GM21390 (cell line): ENCODE data around the gene COA5.

Source experiments
- ATAC-seq: cut with Tn5 transposase; IDR thresholded peaks from one replicate; pipeline ENCODE4 v1.9.1; 2021; ENCODE audit not compliant: unreplicated experiment

COA5 gene

GRCh38 chr2:98608116-98608961 lies at the start of gene COA5, which contains the start of gene UNC50:
COA5 (minus strand) TSS chr2:98608512; CDS start chr2:98608405, 107 bp downstream.
UNC50 (plus strand) TSS chr2:98608589; CDS start chr2:98609760, 1,171 bp downstream.
- peak; percentile 88 for ATAC-seq

- ATAC-seq, result no peak
Observed at GRCh38 chr2:98656800-98657199, 48.5 kb upstream of the COA5 start.

GRCh38 chr2:98654699-98655495 lies 46.6 kb upstream of the COA5 start:
- ATAC-seq, result no peak

GRCh38 chr2:98650998-98651397 lies 42.7 kb upstream of the COA5 start:
- no peak for ATAC-seq

GRCh38 chr2:98649992-98650375 lies 41.7 kb upstream of the COA5 start:
- no peak for ATAC-seq

- ATAC-seq, result peak; percentile 73
Observed at GRCh38 chr2:98649135-98649991, 41.1 kb upstream of the COA5 start.

GRCh38 chr2:98648451-98648850 lies 40.1 kb upstream of the COA5 start:
- ATAC-seq, result no peak

- ATAC-seq, result no peak
Observed at GRCh38 chr2:98647636-98648035, 39.3 kb upstream of the COA5 start.

- no peak for ATAC-seq
Observed at GRCh38 chr2:98643496-98644100, 35.3 kb upstream of the COA5 start.

- peak; percentile 72 for ATAC-seq
Observed at GRCh38 chr2:98637401-98638147, 29.3 kb upstream of the COA5 start.

- ATAC-seq, result no peak
Observed at GRCh38 chr2:98634406-98635092, 26.2 kb upstream of the COA5 start.

- ATAC-seq, result no peak
Observed at GRCh38 chr2:98632351-98632750, 24.0 kb upstream of the COA5 start.

GRCh38 chr2:98623657-98624056 lies 15.3 kb upstream of the COA5 start:
- ATAC-seq, result no peak

- no peak for ATAC-seq
Observed at GRCh38 chr2:98617149-98617548, 8.8 kb upstream of the COA5 start.

- no peak for ATAC-seq
Observed at GRCh38 chr2:98615481-98615880, 7.2 kb upstream of the COA5 start.

- ATAC-seq, result no peak
Observed at GRCh38 chr2:98614024-98614739, 5.9 kb upstream of the COA5 start.

- no peak for ATAC-seq
Observed at GRCh38 chr2:98608962-98609604, 771 bp upstream of the COA5 start.

- ATAC-seq, result no peak
Observed at GRCh38 chr2:98607741-98608115, 584 bp downstream of the COA5 start.
